Keratinocyte (primary cell): ENCODE results near the gene FUOM. TPM values are rescaled to one million over a fixed set of nuclear protein-coding genes. Genes with fewer than 3 reads are reported as not detected.

Source experiments
- DNase-seq: peaks from one replicate; pipeline ENCODE4 v3.0.0-alpha.2; 2011; ENCODE audit warnings: low read depth, missing footprints, low spot score
- FAIRE-seq: peaks from 2 replicates; lab custom pipeline; 2011; peaks lifted over from hg19 to GRCh38; lab: Jason Lieb, UNC
- H2AFZ ChIP-seq: 2 replicates; pipeline ENCODE4 v1.6.0; 2012; ENCODE audit warnings: low read length, control low read depth, inconsistent platforms; ENCODE audit not compliant: control insufficient read depth
- H3K27ac ChIP-seq: 2 replicates; pipeline ENCODE4 v1.5.1; 2011; ENCODE audit warnings: low read length; ENCODE audit not compliant: control insufficient read depth, insufficient read depth
- H3K27me3 ChIP-seq: 3 replicates; pipeline ENCODE4 v1.6.0; 2011; ENCODE audit warnings: low read length; ENCODE audit not compliant: control insufficient read depth, insufficient read depth; ENCODE audit errors: extremely low read depth
- H3K36me3 ChIP-seq, 2 experiments: 2 replicates in 1 of 2; 3 replicates in 1 of 2; pipeline ENCODE4 v1.5.1; 2011; ENCODE audit warnings: low read length in 2 of 2, mild to moderate bottlenecking in 1 of 2; ENCODE audit not compliant: control insufficient read depth in 2 of 2, insufficient read depth in 2 of 2; ENCODE audit errors: extremely low read depth in 1 of 2
- H3K4me1 ChIP-seq: 3 replicates; pipeline ENCODE4 v1.5.1; 2011; ENCODE audit warnings: low read length; ENCODE audit not compliant: control insufficient read depth, insufficient read depth; ENCODE audit errors: extremely low read depth
- H3K4me2 ChIP-seq: 3 replicates; pipeline ENCODE4 v1.6.0; 2011; ENCODE audit warnings: low read depth, low read length; ENCODE audit not compliant: control insufficient read depth, insufficient read depth; ENCODE audit errors: extremely low read depth
- H3K4me3 ChIP-seq, 3 experiments: fragments of 200-600 bp in 1 of 3; sonication (generic) in 1 of 3; 2 replicates in 2 of 3; 3 replicates in 1 of 3; pipeline ENCODE4 v1.5.1; 2011 to 2016; ENCODE audit warnings: low read length in 3 of 3, mild to moderate bottlenecking in 3 of 3, control low read depth in 2 of 3, inconsistent platforms in 1 of 3, low read depth in 1 of 3, mixed read lengths in 1 of 3, mixed run types in 1 of 3, moderate library complexity in 1 of 3; ENCODE audit not compliant: control insufficient read depth in 2 of 3, insufficient read depth in 2 of 3; ENCODE audit errors: extremely low read depth in 1 of 3
- H3K79me2 ChIP-seq: 2 replicates; pipeline ENCODE4 v1.6.0; 2012; ENCODE audit warnings: low read length; ENCODE audit not compliant: control insufficient read depth, insufficient read depth
- H3K9ac ChIP-seq: 3 replicates; pipeline ENCODE4 v1.6.0; 2011; ENCODE audit warnings: low read length; ENCODE audit not compliant: control insufficient read depth, insufficient read depth; ENCODE audit errors: extremely low read depth
- H3K9me1 ChIP-seq: 3 replicates; pipeline ENCODE4 v1.6.0; 2011; ENCODE audit warnings: low read length; ENCODE audit not compliant: control insufficient read depth, insufficient read depth; ENCODE audit errors: extremely low read depth
- H3K9me3 ChIP-seq: 2 replicates; pipeline ENCODE4 v1.5.1; 2012; ENCODE audit warnings: low read depth, low read length; ENCODE audit not compliant: control insufficient read depth
- H4K20me1 ChIP-seq: 3 replicates; pipeline ENCODE4 v1.6.0; 2011; ENCODE audit warnings: low read length; ENCODE audit not compliant: control insufficient read depth, insufficient read depth; ENCODE audit errors: extremely low read depth
- EZH2 ChIP-seq: IDR thresholded peaks from one replicate; pipeline ENCODE4 v1.6.1; 2012; ENCODE audit warnings: inconsistent platforms, mild to moderate bottlenecking, low read length, moderate library complexity
- dilution Hi-C: fragments of 300-500 bp; cut with MboI; formaldehyde crosslinking; loops from one replicate; pipeline ENCODE4 v1.7.0; 2020; ENCODE audit warnings: low sequenced_read_pairs; ENCODE audit not compliant: extremely low pct_ligation_motif_present
- polyA plus RNA-seq, 5 experiments: library from polyadenylated mRNA; depleted of rRNA in 3 of 5; stranded (reverse) in 3 of 5; stranded (forward) in 1 of 5; unstranded in 1 of 5; fragments of >200 nt; gene quantifications; 1 replicate in 1 of 5; 2 replicates in 3 of 5; 3 replicates in 1 of 5; pipeline versions ENCODE4 v1.2.1 to v1.2.3, GENCODE V29; 2011 to 2012; ENCODE audit warnings: missing spikeins in 2 of 5, low read depth in 1 of 5, low replicate concordance in 1 of 5
- TF ChIP-seq, protein P1 (sequence below), 3 experiments: IDR thresholded peaks in 1 of 3; conservative IDR thresholded peaks in 1 of 3; optimal IDR thresholded peaks in 1 of 3; 2 replicates in 2 of 3; 3 replicates in 1 of 3; pipeline versions ENCODE3 to v1.5.1; 2011; ENCODE audit warnings: low read length in 3 of 3, mild to moderate bottlenecking in 3 of 3, moderate library complexity in 2 of 3, control low read depth in 1 of 3, inconsistent platforms in 1 of 3; ENCODE audit not compliant: insufficient read depth in 2 of 3; ENCODE audit errors: extremely low read depth in 1 of 3

Gene FUOM
- polyA plus RNA-seq, 1 donor (not counting 4 experiments of a cell fraction or from before 2014, with no cell fraction given) = 11.3 TPM

DNA sequence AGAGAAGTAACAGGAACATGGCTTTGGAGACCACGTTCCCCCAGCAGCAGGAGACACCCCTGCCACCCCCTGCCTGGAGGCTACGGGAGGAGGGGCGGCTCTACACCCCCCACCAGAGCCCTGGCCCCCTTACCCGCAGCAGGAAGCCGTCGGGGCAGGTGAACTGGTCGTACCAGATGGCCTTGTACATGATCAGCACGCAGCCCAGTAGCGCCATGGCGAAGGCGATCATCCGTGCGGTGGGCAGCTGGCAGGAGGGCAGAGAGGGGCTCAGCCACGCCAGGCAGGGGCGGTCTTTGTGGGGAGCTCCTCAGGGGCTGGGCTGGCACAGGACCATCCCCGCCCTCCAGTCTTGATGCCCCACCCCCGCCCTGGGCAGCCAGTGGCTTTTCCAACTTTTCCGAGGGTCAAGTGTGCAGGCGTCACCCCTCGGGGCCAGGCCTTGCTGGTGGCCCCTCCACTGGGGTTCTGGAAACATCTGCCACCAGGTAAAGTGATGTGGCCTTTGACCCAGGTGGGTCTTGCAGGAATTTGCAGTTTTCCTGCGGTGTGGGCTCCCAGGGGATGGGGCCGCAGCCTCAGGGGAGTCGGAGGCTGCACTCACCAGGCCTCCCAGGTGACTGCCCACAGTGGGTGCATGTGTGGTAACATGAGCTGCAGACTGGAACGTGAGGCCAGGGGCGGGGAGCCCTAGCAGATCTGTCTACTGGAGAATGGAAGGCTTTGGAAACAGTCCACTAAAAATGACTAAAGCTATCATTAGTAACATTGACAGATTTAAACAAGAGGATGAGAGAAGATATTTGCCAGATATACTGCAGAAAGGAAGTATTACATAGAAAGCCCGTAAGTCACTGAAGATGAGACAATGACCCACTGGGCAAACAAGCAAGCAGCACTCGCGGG, 30.8 kb downstream of the FUOM start:
- FAIRE-seq (no peak), DNase-seq (no peak)
- H3K27ac ChIP-seq = no peak overlapping the region
- no peaks in the 10 kb centered on the region for H3K36me3 ChIP-seq
- H3K27me3 ChIP-seq = peaks cover 51% of the 10 kb centered on the region
- H3K4me3 ChIP-seq = no peak overlapping the region
- H3K9ac ChIP-seq = no peak overlapping the region
- H3K9me1 ChIP-seq = no peaks in the 10 kb centered on the region
- no peaks in the 10 kb centered on the region for H3K9me3 ChIP-seq
- H2AFZ ChIP-seq = no peak overlapping the region
- H3K79me2 ChIP-seq = no peaks in the 10 kb centered on the region
- TF ChIP-seq, protein P1, sequence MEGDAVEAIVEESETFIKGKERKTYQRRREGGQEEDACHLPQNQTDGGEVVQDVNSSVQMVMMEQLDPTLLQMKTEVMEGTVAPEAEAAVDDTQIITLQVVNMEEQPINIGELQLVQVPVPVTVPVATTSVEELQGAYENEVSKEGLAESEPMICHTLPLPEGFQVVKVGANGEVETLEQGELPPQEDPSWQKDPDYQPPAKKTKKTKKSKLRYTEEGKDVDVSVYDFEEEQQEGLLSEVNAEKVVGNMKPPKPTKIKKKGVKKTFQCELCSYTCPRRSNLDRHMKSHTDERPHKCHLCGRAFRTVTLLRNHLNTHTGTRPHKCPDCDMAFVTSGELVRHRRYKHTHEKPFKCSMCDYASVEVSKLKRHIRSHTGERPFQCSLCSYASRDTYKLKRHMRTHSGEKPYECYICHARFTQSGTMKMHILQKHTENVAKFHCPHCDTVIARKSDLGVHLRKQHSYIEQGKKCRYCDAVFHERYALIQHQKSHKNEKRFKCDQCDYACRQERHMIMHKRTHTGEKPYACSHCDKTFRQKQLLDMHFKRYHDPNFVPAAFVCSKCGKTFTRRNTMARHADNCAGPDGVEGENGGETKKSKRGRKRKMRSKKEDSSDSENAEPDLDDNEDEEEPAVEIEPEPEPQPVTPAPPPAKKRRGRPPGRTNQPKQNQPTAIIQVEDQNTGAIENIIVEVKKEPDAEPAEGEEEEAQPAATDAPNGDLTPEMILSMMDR (optimal IDR thresholded peaks at IDR 0.05 in 1 of 3, IDR thresholded peaks at IDR 0.05 in 1 of 3, conservative IDR thresholded peaks at IDR 0.05 in 1 of 3; ENCODE audit: extremely low read depth in 1 of 3, insufficient read depth in 2 of 3, low read length in 3 of 3) = no peak
- TF ChIP-seq EZH2 = peak; percentile 27
- peaks cover 8% of the 10 kb centered on the region for H3K4me1 ChIP-seq
- H4K20me1 ChIP-seq = no peaks in the 10 kb centered on the region
- no peak overlapping the region for H3K4me2 ChIP-seq
- dilution Hi-C loops = no loop called here

DNA sequence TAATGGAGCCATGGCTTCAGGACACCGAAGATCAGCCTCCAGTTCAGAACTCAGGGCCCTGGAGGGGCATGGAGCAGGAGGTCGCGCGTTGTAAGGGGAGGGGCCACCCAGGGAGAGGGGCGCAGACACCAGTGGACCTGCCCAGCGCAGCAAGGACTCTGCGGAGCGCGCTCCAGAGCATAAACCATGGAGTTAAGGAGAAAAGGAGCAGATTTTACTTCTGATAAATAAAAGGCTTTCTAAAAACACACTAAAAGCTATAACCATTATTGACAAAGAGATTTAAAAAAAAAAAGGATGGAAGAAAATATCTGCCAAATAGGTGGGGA, 31.6 kb downstream of the FUOM start:
- no peak overlapping the region for H3K27ac ChIP-seq
- H4K20me1 ChIP-seq = no peaks in the 10 kb centered on the region
- DNase-seq (no peak), FAIRE-seq (no peak)
- H3K9ac ChIP-seq = no peak overlapping the region
- TF ChIP-seq, protein P1 (optimal IDR thresholded peaks at IDR 0.05 in 1 of 3, IDR thresholded peaks at IDR 0.05 in 1 of 3, conservative IDR thresholded peaks at IDR 0.05 in 1 of 3; ENCODE audit: extremely low read depth in 1 of 3, insufficient read depth in 2 of 3, low read length in 3 of 3) = no peak
- peak; percentile 78 for TF ChIP-seq EZH2
- H3K79me2 ChIP-seq = no peaks in the 10 kb centered on the region
- H3K9me1 ChIP-seq = no peaks in the 10 kb centered on the region
- no peaks in the 10 kb centered on the region for H3K36me3 ChIP-seq
- no peaks in the 10 kb centered on the region for H3K9me3 ChIP-seq
- dilution Hi-C loops = no loop called here
- H3K4me2 ChIP-seq = peak overlapping the region; percentile 62
- no peak overlapping the region for H3K4me3 ChIP-seq
- peaks cover 8% of the 10 kb centered on the region for H3K4me1 ChIP-seq
- no peak overlapping the region for H2AFZ ChIP-seq
- H3K27me3 ChIP-seq = peaks cover 50% of the 10 kb centered on the region
